Testis (tissue), 3 donors: Measurements from ENCODE around the gene SIMC1. TPM values are rescaled to one million over a fixed set of nuclear protein-coding genes. Genes with fewer than 3 reads are reported as not detected.
"Not testable (repeated sequence)": the region's sequence is repeated elsewhere in the genome, so short reads cannot be mapped to it uniquely, and the experiment has no call there.

ENCODE experiments used
- DNase-seq: peaks from one replicate; pipeline ENCODE4 v3.0.0-alpha.2; 2019
- H3K27ac ChIP-seq, 2 donors: fragments of 200-600 bp; sonication (generic); one replicate each; pipeline ENCODE4 v1.5.1; 2019
- H3K27me3 ChIP-seq: fragments of 200-600 bp; sonication (generic); one replicate; pipeline ENCODE4 v1.5.1; 2019
- H3K36me3 ChIP-seq: fragments of 200-600 bp; sonication (generic); one replicate; pipeline ENCODE4 v1.5.1; 2017; ENCODE audit warnings: low read depth; ENCODE audit errors: missing control alignments
- H3K4me1 ChIP-seq: fragments of 200-600 bp; sonication (generic); one replicate; pipeline ENCODE4 v1.5.1; 2019
- H3K4me3 ChIP-seq, 2 donors: fragments of 200-600 bp; sonication (generic); one replicate each; pipeline ENCODE4 v1.5.1; 2017 to 2019
- H3K9me3 ChIP-seq: fragments of 200-600 bp; sonication (generic); one replicate; pipeline ENCODE4 v1.5.1; 2017
- POLR2A ChIP-seq: fragments of 450-650 bp; IDR thresholded peaks from one replicate; pipeline ENCODE4 v1.6.1; 2017; ENCODE audit warnings: antibody characterized with exemption, mild to moderate bottlenecking, moderate library complexity
- WGBS, 2 donors: methylation state at CpG; one replicate each; pipeline ENCODE4 v1.1.5; 2018; 5-methylcytosine and 5-hydroxymethylcytosine counted together
- intact Hi-C: fragments of 100-400 bp; cut with DNase I; formaldehyde crosslinking; loops from one replicate; pipeline ENCODE4 v1.15.1; 2023; ENCODE audit warnings: low total_unique reads
- polyA plus RNA-seq: library from polyadenylated mRNA; stranded (reverse); fragments of 350-450 nt; fragmentation: Illumina TruSeq; extraction: RNeasy Lipid Tissue Mini Kit (QIAGEN cat#74804); gene quantifications from one replicate; pipeline ENCODE4 v1.2.3, GENCODE V29; 2014; ENCODE audit warnings: low read depth, low replicate concordance; ENCODE audit not compliant: insufficient read depth
- total RNA-seq, 2 donors: library from RNA; depleted of rRNA; stranded (reverse); fragments of >200 nt; gene quantifications; one replicate each; pipeline ENCODE4 v1.2.3, GENCODE V29; 2016
- TF ChIP-seq, protein P1 (sequence below), 3 experiments: fragments of 450-650 bp in 2 of 3; fragments of 200-600 bp in 1 of 3; sonication (generic) in 1 of 3; IDR thresholded peaks; one replicate each; pipeline ENCODE4 v1.5.1; 2016 to 2019; ENCODE audit warnings: antibody characterized with exemption in 3 of 3, mild to moderate bottlenecking in 2 of 3, moderate library complexity in 1 of 3

The SIMC1 gene
- total and polyA plus RNA-seq, 3 donors from 2014 or later, result 97.9 to 119 (median 106) TPM

DNA sequence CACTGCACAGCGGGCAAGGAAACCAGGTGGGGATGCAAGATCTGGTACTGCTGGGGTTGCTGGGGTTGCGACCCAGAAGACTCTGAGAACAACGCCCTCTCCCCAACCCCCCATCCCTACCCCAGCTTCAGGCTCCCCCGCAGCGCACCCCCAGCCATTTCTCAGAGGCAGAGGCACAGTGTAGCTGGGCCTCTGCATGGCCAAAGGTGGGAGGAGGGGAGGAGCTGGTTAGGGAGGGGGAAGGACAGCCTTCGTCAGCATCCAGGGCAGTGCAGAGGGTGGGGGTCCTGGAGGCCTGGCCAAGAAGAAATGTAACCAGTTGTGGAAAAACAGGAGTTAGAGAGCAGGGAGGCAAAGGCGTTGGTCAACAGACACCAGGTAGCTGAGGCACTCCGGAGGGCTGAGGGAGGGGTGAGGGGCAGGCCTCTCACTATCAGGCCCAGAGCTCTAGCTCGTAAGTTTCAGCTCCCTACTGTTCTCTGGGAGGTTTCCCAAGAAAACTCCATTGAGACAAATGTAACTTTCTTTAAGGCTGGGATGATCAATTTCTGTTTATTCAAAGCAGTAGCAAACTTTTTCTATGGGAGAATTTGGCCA is 38.3 kb upstream of the SIMC1 start:
- intact Hi-C loops, H3K27ac ChIP-seq, H3K4me1 ChIP-seq, H3K9me3 ChIP-seq, H3K27me3 ChIP-seq, H3K36me3 ChIP-seq: not testable (repeated sequence)
- DNase-seq, result peak; percentile 68
- 13 to 19% methylated on average over 6 to 9 of the region's 9 CpGs for WGBS, 2 donors
- H3K4me3 ChIP-seq, result peak overlapping the region in 1 of 2 donors; percentile 60

DNA sequence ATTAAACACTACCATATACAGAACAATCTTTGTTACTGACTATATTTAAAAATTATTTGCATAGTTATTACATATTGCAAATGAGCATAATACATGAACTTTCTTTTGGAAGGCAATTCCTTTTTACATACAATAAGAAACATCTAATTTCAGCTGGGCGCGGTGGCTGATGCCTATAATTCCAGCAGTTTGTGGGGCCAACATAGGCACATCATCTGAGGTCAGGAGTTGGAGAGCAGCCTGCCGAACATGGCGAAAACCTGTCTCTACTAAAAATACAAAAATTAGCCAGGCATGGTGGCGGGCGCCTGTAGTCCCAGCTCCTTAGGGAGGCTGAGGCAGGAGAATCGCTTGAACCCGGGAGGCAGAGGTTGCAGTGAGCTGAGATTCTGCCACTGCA is 36.4 kb upstream of the SIMC1 start:
- no peaks in the 10 kb centered on the region for H3K9me3 ChIP-seq
- DNase-seq, result no peak
- intact Hi-C loops, result no loop called here
- H3K4me1 ChIP-seq, result peaks cover 3% of the 10 kb centered on the region
- H3K27me3 ChIP-seq, result no peaks in the 10 kb centered on the region
- no peak overlapping the region for H3K27ac ChIP-seq
- TF ChIP-seq POLR2A, result no peak
- TF ChIP-seq, protein P1, sequence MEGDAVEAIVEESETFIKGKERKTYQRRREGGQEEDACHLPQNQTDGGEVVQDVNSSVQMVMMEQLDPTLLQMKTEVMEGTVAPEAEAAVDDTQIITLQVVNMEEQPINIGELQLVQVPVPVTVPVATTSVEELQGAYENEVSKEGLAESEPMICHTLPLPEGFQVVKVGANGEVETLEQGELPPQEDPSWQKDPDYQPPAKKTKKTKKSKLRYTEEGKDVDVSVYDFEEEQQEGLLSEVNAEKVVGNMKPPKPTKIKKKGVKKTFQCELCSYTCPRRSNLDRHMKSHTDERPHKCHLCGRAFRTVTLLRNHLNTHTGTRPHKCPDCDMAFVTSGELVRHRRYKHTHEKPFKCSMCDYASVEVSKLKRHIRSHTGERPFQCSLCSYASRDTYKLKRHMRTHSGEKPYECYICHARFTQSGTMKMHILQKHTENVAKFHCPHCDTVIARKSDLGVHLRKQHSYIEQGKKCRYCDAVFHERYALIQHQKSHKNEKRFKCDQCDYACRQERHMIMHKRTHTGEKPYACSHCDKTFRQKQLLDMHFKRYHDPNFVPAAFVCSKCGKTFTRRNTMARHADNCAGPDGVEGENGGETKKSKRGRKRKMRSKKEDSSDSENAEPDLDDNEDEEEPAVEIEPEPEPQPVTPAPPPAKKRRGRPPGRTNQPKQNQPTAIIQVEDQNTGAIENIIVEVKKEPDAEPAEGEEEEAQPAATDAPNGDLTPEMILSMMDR (IDR thresholded peaks at IDR 0.05), result no peak
- 86 to 98% methylated on average over 8 of the region's 8 CpGs for WGBS, 2 donors
- no peak overlapping the region for H3K4me3 ChIP-seq
- H3K36me3 ChIP-seq, result no peaks in the 10 kb centered on the region

DNA sequence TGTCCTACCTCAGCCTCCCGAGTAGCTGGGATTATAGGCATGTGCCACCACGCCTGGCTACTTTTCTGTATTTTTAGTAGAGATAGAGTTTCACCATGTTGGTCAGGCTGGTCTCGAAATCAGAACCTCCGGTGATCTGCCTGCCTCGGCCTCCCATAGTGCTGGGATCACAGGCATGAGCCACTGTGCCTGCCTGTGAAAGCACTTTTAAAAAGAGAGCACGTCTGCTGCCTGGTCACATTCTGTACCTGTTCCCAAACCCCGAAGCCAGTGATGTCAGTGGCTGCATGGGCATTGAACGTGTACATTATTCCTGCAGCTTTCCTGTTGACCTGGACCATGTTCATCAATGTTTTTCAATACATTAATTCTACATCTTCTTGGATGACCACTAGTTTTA is 35.1 kb upstream of the SIMC1 start:
- Histone ChIP-seq H3K36me3 (no peaks in the 10 kb centered on the region), H3K4me3 (no peak overlapping the region), H3K4me1 (peaks cover 3% of the 10 kb centered on the region), H3K27me3 (no peaks in the 10 kb centered on the region), H3K9me3 (no peaks in the 10 kb centered on the region), H3K27ac (no peak overlapping the region)
- no peak for DNase-seq
- intact Hi-C loops, result no loop called here
- 82 to 85% methylated on average over 8 of the region's 8 CpGs for WGBS, 2 donors
- TF ChIP-seq, protein P1 (IDR thresholded peaks at IDR 0.05), result no peak
- no peak for TF ChIP-seq POLR2A

DNA sequence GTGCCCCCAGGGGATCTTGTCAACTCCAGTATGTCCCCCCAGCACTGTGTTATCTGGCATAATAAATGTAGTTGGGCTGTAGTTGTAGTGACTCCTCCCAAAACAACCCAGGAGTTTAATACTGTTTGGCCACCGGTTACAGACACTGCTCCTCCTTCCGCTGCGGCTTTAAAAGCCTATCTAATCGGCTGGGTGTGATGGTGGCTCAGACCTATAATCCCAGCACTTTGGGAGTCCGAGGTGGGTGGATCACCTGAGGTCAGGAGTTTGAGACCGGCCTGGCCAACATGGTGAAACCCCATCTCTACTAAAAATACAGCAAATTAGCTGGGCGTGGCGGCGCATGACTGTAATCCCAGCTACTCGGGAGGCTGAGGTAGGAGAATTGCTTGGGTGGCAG is 34.7 kb upstream of the SIMC1 start:
- H3K27me3 ChIP-seq, intact Hi-C loops, H3K4me1 ChIP-seq, H3K27ac ChIP-seq, H3K9me3 ChIP-seq, H3K4me3 ChIP-seq, DNase-seq, H3K36me3 ChIP-seq: not testable (repeated sequence)
- WGBS, 2 donors, result 85 to 96% methylated on average over 10 of the region's 10 CpGs

DNA sequence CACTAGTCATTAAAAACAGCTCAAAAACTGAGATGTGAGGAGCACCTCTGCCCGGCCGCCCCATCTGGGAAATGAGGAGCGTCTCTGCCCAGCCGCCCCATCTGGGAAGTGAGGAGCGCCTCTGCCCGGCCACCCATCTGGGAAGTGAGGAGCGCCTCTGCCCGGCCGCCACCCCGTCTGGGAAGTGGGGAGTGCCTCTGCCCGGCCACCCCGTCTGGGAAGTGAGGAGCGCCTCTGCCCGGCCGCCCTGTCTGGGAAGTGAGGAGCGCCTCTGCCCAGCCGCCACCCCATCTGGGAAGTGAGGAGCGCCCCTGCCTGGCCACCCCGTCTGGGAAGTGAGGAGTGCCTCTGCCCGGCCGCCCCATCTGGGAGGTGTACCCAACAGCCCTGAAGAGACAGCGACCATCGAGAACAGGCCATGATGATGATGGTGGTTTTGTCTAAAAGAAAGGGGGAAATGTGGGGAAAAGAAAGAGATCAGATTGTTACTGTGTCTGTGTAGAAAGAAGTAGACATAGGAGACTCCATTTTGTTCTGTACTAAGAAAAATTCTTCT is 23.7 kb upstream of the SIMC1 start:
- DNase-seq, H3K27ac ChIP-seq: not testable (repeated sequence)
- 91 to 100% methylated on average over 4 to 16 of the region's 23 CpGs for WGBS, 2 donors

DNA sequence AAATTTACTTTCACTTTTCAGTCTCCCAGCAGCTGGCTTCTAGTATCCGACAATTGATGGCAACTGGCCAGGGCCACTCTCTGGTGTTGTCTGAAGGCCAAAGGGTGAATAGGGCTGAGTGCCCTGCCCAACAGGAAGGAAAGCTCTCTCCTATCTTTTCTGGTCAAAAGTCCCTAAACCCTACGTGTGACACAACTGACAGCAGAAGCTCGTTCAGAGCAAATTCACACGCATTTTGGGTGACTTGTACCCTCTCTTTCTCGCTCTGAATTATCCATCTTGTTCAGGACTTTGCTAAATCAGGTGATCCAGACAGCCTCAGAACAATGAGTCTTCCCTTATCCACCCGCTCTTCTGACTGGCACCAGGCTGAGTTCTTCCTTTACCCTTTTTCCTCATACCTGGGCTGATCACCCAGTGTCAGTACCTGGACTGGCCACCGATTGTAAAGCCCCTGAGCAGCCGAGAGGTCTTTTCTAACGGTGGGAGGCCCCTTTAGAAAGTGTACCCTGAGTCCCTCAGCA is 21.8 kb upstream of the SIMC1 start:
- peak; percentile 91 for DNase-seq
- H3K4me1 ChIP-seq, intact Hi-C loops, H3K27me3 ChIP-seq, H3K4me3 ChIP-seq, H3K9me3 ChIP-seq, H3K36me3 ChIP-seq: not testable (repeated sequence)
- WGBS, 2 donors, result 60 to 71% methylated on average over 8 to 9 of the region's 9 CpGs
- H3K27ac ChIP-seq, result peak overlapping the region; percentile 2 to 31

More for the DNA sequence above, 23.7 kb upstream of the SIMC1 start:
- H3K9me3 ChIP-seq, intact Hi-C loops, H3K4me3 ChIP-seq, H3K27me3 ChIP-seq, H3K36me3 ChIP-seq, H3K4me1 ChIP-seq: not testable (repeated sequence)

DNA sequence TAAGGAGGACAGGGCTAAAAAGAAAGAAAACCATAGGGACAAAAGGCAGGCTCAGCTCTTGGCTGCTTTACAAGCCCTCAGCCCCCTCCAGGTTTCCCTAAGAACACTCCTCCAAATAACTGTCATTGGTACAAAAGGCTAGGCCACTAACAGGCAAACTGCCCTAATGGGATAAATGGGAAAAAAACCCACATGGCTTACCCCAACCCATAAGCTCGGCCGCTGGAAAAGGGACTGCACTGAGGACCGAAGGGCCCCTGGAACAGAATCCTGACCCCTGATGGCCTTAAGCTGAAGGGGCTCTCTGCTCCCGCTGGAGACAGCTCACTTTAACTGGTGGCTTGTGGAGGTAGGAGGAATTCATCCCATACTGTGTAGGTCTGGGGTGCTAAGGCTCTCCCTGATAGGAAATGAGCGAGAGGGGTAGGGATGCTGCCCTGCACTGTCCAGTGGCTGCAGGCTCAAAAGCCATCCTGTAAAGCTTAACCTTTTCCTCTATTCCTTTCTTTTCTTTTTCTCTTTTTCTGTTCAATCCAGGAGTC is 21.0 kb upstream of the SIMC1 start:
- WGBS, 2 donors, result 83 to 92% methylated on average over 3 of the region's 5 CpGs
- H3K9me3 ChIP-seq, H3K27ac ChIP-seq, H3K27me3 ChIP-seq, DNase-seq, intact Hi-C loops, H3K36me3 ChIP-seq, H3K4me1 ChIP-seq, H3K4me3 ChIP-seq: not testable (repeated sequence)

DNA sequence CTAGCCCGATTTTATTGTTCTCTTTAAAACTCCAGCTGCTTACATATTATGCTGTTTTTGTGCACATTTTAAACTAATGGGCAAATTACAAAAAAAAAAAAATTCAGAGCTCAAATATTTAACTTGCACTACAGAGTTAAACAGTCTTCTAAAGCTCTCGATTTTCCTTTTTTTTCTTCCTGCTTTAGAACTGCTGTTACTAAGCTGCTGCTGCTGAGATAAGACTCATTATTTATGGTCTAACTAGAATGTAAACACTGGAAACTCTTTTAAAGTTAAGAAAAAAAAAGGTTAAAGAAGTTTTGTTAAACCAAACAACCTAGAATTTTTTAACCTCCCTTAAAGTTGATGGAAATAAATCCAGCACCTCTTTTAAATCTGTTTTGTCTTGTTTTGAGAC is 20.5 kb upstream of the SIMC1 start:
- intact Hi-C loops, H3K4me1 ChIP-seq, H3K4me3 ChIP-seq, H3K27ac ChIP-seq, H3K27me3 ChIP-seq, DNase-seq, H3K9me3 ChIP-seq, H3K36me3 ChIP-seq: not testable (repeated sequence)
- WGBS, 2 donors, result 23 to 30% methylated on average over 2 of the region's 2 CpGs

DNA sequence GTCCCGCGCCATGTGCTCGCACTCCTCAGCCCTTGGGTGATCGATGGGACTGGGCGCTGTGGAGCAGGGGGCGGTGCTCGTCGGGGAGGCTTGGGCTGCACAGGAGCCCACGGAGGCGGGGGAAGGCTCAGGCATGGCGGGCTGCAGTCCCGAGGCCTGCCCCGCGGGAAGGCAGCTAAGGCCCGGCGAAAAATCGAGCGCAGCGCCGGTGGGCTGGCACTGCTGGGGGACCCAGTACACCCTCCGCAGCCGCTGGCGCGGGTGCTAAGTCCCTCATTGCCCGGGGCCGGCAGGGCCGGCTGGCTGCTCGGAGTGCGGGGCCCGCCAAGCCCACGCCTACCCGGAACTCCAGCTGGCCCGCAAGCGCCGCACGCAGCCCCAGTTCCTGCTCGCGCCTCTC is 16.2 kb upstream of the SIMC1 start:
- H3K27ac ChIP-seq, H3K9me3 ChIP-seq, intact Hi-C loops, H3K27me3 ChIP-seq, H3K36me3 ChIP-seq, DNase-seq, H3K4me1 ChIP-seq: not testable (repeated sequence)
- peak overlapping the region in 1 of 2 donors; percentile 50 for H3K4me3 ChIP-seq
- 86% methylated on average over 25 of the region's 38 CpGs; no CpG with 5 or more reads in 1 of the 2 donors for WGBS, 2 donors

DNA sequence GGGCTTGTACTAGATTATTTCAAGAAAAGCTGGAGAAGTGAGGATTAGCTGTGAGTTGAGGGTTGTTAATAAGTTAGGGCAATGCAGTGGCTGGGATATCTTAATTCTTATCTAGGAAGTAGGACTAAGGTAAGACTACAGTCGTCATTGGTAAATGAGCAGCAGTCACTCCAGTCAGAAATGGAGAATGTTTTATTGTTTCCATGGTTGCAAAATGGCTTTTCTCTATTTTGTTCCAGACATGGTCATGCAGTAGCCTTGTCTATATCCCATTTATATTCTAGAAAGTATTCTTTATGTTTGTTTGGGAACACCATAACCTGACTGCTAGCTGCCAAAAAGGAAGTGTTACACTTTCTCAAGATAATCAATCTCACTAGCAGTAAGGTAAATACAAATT is 9.9 kb upstream of the SIMC1 start:
- DNase-seq, H3K36me3 ChIP-seq, H3K4me1 ChIP-seq, H3K27me3 ChIP-seq, intact Hi-C loops, H3K9me3 ChIP-seq, H3K27ac ChIP-seq, H3K4me3 ChIP-seq: not testable (repeated sequence)
- 53% methylated on average over 1 of the region's 1 CpG; no CpG with 5 or more reads in 1 of the 2 donors for WGBS, 2 donors
